Nephron progenitor cell (in vitro differentiated cells): ENCODE results near the gene ASPM.

Source experiments
- DNase-seq: peaks from one replicate; pipeline ENCODE4 v3.0.0; 2021
- H3K27ac Mint-ChIP-seq: 2 replicates; pipeline ENCODE4 v1.8.0; 2021; ENCODE audit warnings: mild to moderate bottlenecking, moderate library complexity, mixed read lengths
- H3K27me3 Mint-ChIP-seq: 2 replicates; pipeline ENCODE4 v1.8.0; 2021; ENCODE audit warnings: mild to moderate bottlenecking, low read depth, mixed read lengths; ENCODE audit not compliant: poor library complexity
- H3K36me3 Mint-ChIP-seq: 2 replicates; pipeline ENCODE4 v1.8.0; 2021; ENCODE audit warnings: low read depth, mixed read lengths
- H3K4me1 Mint-ChIP-seq: 2 replicates; pipeline ENCODE4 v1.8.0; 2021; ENCODE audit warnings: mixed read lengths
- H3K4me3 Mint-ChIP-seq: 2 replicates; pipeline ENCODE4 v1.8.0; 2021; ENCODE audit warnings: mild to moderate bottlenecking, moderate library complexity, mixed read lengths
- H3K9me3 Mint-ChIP-seq: 2 replicates; pipeline ENCODE4 v1.8.0; 2021; ENCODE audit warnings: mild to moderate bottlenecking, moderate library complexity, mixed read lengths
- CTCF ChIP-seq: fragments of 200-600 bp; sonication (generic); IDR thresholded peaks from 2 replicates; pipeline ENCODE4 v1.5.0; 2021; ENCODE audit warnings: antibody characterized with exemption

The ASPM gene

GRCh38 chr1:197096137-197096536 lies 50.3 kb downstream of the ASPM start:
- no peak for DNase-seq
- Mint-ChIP-seq H3K36me3 (peaks cover 37% of the 10 kb centered on the region), H3K27ac (no peak overlapping the region), H3K9me3 (peaks cover 2% of the 10 kb centered on the region), H3K4me1 (no peaks in the 10 kb centered on the region), H3K27me3 (no peaks in the 10 kb centered on the region), H3K4me3 (no peak overlapping the region)
- TF ChIP-seq CTCF = no peak

- no peaks in the 10 kb centered on the region for H3K9me3 Mint-ChIP-seq
- no peak for TF ChIP-seq CTCF
- peaks cover 52% of the 10 kb centered on the region for H3K36me3 Mint-ChIP-seq
- no peak overlapping the region for H3K27ac Mint-ChIP-seq
- no peak overlapping the region for H3K4me3 Mint-ChIP-seq
- no peaks in the 10 kb centered on the region for H3K27me3 Mint-ChIP-seq
- H3K4me1 Mint-ChIP-seq = no peaks in the 10 kb centered on the region
- DNase-seq = no peak
Measured at GRCh38 chr1:197093226-197093885, 53.1 kb downstream of the ASPM start.

GRCh38 chr1:197092491-197093023 lies 53.9 kb downstream of the ASPM start:
- H3K4me1 Mint-ChIP-seq = no peaks in the 10 kb centered on the region
- peaks cover 59% of the 10 kb centered on the region for H3K36me3 Mint-ChIP-seq
- H3K27ac Mint-ChIP-seq = no peak overlapping the region
- DNase-seq = no peak
- H3K9me3 Mint-ChIP-seq = no peaks in the 10 kb centered on the region
- TF ChIP-seq CTCF = no peak
- no peaks in the 10 kb centered on the region for H3K27me3 Mint-ChIP-seq
- H3K4me3 Mint-ChIP-seq = no peak overlapping the region

GRCh38 chr1:197083474-197083873 lies 63.0 kb downstream of the ASPM start:
- Mint-ChIP-seq H3K36me3 (peaks cover 83% of the 10 kb centered on the region), H3K4me1 (no peaks in the 10 kb centered on the region), H3K27me3 (no peaks in the 10 kb centered on the region), H3K27ac (no peak overlapping the region), H3K4me3 (no peak overlapping the region), H3K9me3 (peaks cover 59% of the 10 kb centered on the region)
- DNase-seq = no peak
- TF ChIP-seq CTCF = no peak

GRCh38 chr1:197081117-197081753 lies 65.2 kb downstream of the ASPM start:
- Mint-ChIP-seq H3K4me3 (no peak overlapping the region), H3K9me3 (peaks cover 59% of the 10 kb centered on the region), H3K27me3 (no peaks in the 10 kb centered on the region), H3K27ac (no peak overlapping the region), H3K4me1 (no peaks in the 10 kb centered on the region), H3K36me3 (peaks cover 63% of the 10 kb centered on the region)
- TF ChIP-seq CTCF = no peak
- no peak for DNase-seq
